PC-3 (cell line): ENCODE measurements around the gene PPIL1. TPM values are rescaled to one million over a fixed set of nuclear protein-coding genes. Genes with fewer than 3 reads are reported as not detected.

Source experiments
- ATAC-seq: fragments of 200-7000 bp; cut with Tn5 transposase; 2 replicates; pipeline ENCODE4 v1.9.1; 2020; ENCODE audit warnings: mild to moderate bottlenecking, moderate library complexity
- BruUV-seq: library from RNA; stranded (reverse); fragments of 400-500 nt; replicated peaks from 2 replicates; lab custom pipeline; 2021; lab: Mats Ljungman, UMichigan
- CTCF ChIA-PET: fragments of 300-600 bp; sonication (Branson Sonifier 250); formaldehyde crosslinking; loops from one replicate; lab custom pipeline; 2022; ENCODE audit warnings: antibody characterized with exemption; lab: Charles Lee
- POLR2A ChIA-PET: fragments of 300-600 bp; sonication (Branson Sonifier 250); formaldehyde crosslinking; loops from one replicate; lab custom pipeline; 2022; ENCODE audit warnings: antibody characterized with exemption; ENCODE audit not compliant: unreplicated experiment; lab: Charles Lee
- DNase-seq: peaks from one replicate; pipeline ENCODE4 v3.0.0-alpha.2; 2015
- H2AFZ ChIP-seq: fragments of 300-600 bp; sonication (generic); 2 replicates; pipeline ENCODE4 v1.6.0; 2016; ENCODE audit warnings: antibody characterized with exemption, low read length
- H3F3A ChIP-seq: fragments of 300-600 bp; sonication (generic); one replicate; pipeline ENCODE4 v1.6.0; 2017; ENCODE audit warnings: antibody characterized with exemption, low read length, control low read depth, mild to moderate bottlenecking; ENCODE audit not compliant: unreplicated experiment
- H3K27ac ChIP-seq: fragments of 300-600 bp; sonication (generic); 2 replicates; pipeline ENCODE4 v1.5.1; 2016; ENCODE audit warnings: mild to moderate bottlenecking, low read length
- H3K27me3 ChIP-seq: fragments of 300-600 bp; sonication (generic); 2 replicates; pipeline ENCODE4 v1.6.1; 2016; ENCODE audit warnings: low read length, mixed read lengths
- H3K36me3 ChIP-seq: fragments of 300-600 bp; sonication (generic); 2 replicates; pipeline ENCODE4 v1.6.1; 2016; ENCODE audit warnings: low read depth, mixed run types, low read length, mixed read lengths
- H3K4me1 ChIP-seq: fragments of 300-600 bp; sonication (generic); 2 replicates; pipeline ENCODE4 v1.5.1; 2016; ENCODE audit warnings: low read length; ENCODE audit not compliant: insufficient read depth
- H3K4me2 ChIP-seq: fragments of 300-600 bp; sonication (generic); 2 replicates; pipeline ENCODE4 v1.6.0; 2016; ENCODE audit warnings: low read length
- H3K4me3 ChIP-seq: fragments of 300-600 bp; sonication (generic); 2 replicates; pipeline ENCODE4 v1.5.1; 2016; ENCODE audit warnings: mild to moderate bottlenecking, low read length, mixed read lengths
- H3K79me2 ChIP-seq: fragments of 300-600 bp; sonication (generic); 2 replicates; pipeline ENCODE4 v1.6.1; 2017; ENCODE audit warnings: low read length, mixed read lengths
- H3K9ac ChIP-seq: fragments of 300-600 bp; sonication (generic); 2 replicates; pipeline ENCODE4 v1.6.0; 2016; ENCODE audit warnings: mild to moderate bottlenecking, low read length
- H3K9me2 ChIP-seq: fragments of 300-600 bp; sonication (generic); replicated peaks from 2 replicates; pipeline ENCODE4 v1.6.1; 2016; ENCODE audit warnings: mixed run types, low read length, mixed read lengths
- H3K9me3 ChIP-seq: fragments of 300-600 bp; sonication (generic); 2 replicates; pipeline ENCODE4 v1.6.1; 2016; ENCODE audit warnings: low read length, mixed read lengths
- H4K20me1 ChIP-seq: fragments of 300-600 bp; sonication (generic); 2 replicates; pipeline ENCODE4 v1.6.1; 2016; ENCODE audit warnings: low read length, mixed read lengths
- CTCF ChIP-seq: fragments of 300-600 bp; sonication (generic); conservative IDR thresholded peaks from 2 replicates; pipeline ENCODE4 v1.5.1; 2017; ENCODE audit warnings: antibody characterized with exemption, low read depth, mild to moderate bottlenecking, low read length
- EZH2 ChIP-seq: fragments of 300-600 bp; sonication (generic); IDR thresholded peaks from one replicate; pipeline ENCODE4 v1.6.1; 2017; ENCODE audit warnings: antibody characterized with exemption, mild to moderate bottlenecking, low read length; ENCODE audit not compliant: unreplicated experiment
- EZH2phosphoT487 ChIP-seq: fragments of 300-600 bp; sonication (generic); IDR thresholded peaks from 2 replicates; pipeline ENCODE4 v1.6.1; 2018; ENCODE audit warnings: mild to moderate bottlenecking, antibody characterized with exemption, low read length, borderline replicate concordance
- intact Hi-C: fragments of 100-400 bp; cut with micrococcal nuclease; formaldehyde crosslinking; loops from 2 replicates; pipeline ENCODE4 v1.9.0; 2023
- total RNA-seq: library from RNA; depleted of rRNA; stranded (reverse); fragments of >200 nt; gene quantifications from 2 replicates; pipeline ENCODE4 v1.2.3, GENCODE V29; 2014

The PPIL1 gene
- total RNA-seq, 1 experiment from 2014 or later = 39.9 TPM

GRCh38 chr6:36863670-36864540 lies 10.7 kb downstream of the PPIL1 start:
- Histone ChIP-seq H3K4me3 (no peak overlapping the region), H3F3A (no peaks in the 10 kb centered on the region), H3K9ac (no peak overlapping the region), H3K4me1 (no peaks in the 10 kb centered on the region), H4K20me1 (no peaks in the 10 kb centered on the region), H3K9me2 (no peaks in the 10 kb centered on the region), H3K36me3 (peaks cover 44% of the 10 kb centered on the region), H3K4me2 (no peak overlapping the region), H3K27ac (no peak overlapping the region), H2AFZ (no peak overlapping the region), H3K9me3 (no peaks in the 10 kb centered on the region), H3K79me2 (peaks cover 73% of the 10 kb centered on the region), H3K27me3 (no peaks in the 10 kb centered on the region)
- ChIA-PET POLR2A (no interaction called here), CTCF (no interaction called here)
- DNase-seq (no peak), ATAC-seq (no peak)
- no TSS peak for BruUV-seq
- TF ChIP-seq CTCF = no peak
- TF ChIP-seq EZH2 = no peak
- TF ChIP-seq EZH2phosphoT487 = no peak
- intact Hi-C loops = no loop called here

- DNase-seq = no peak
- no peaks in the 10 kb centered on the region for H3K9me3 ChIP-seq
- H3K36me3 ChIP-seq = peaks cover 36% of the 10 kb centered on the region
- BruUV-seq = no TSS peak
- ChIA-PET POLR2A (no interaction called here), CTCF (no interaction called here)
- no peak overlapping the region for H2AFZ ChIP-seq
- H3F3A ChIP-seq = no peaks in the 10 kb centered on the region
- H3K9me2 ChIP-seq = no peaks in the 10 kb centered on the region
- intact Hi-C loops = no loop called here
- H3K4me1 ChIP-seq = no peaks in the 10 kb centered on the region
- ATAC-seq = no peak
- no peak overlapping the region for H3K4me2 ChIP-seq
- peaks cover 74% of the 10 kb centered on the region for H3K79me2 ChIP-seq
- H3K27me3 ChIP-seq = no peaks in the 10 kb centered on the region
- no peak overlapping the region for H3K9ac ChIP-seq
- no peak overlapping the region for H3K27ac ChIP-seq
- no peak overlapping the region for H3K4me3 ChIP-seq
- no peaks in the 10 kb centered on the region for H4K20me1 ChIP-seq
- TF ChIP-seq CTCF = no peak
- no peak for TF ChIP-seq EZH2phosphoT487
- TF ChIP-seq EZH2 = no peak
Measured at GRCh38 chr6:36862848-36863382, 11.7 kb downstream of the PPIL1 start.
